H9 (cell line): Measurements from ENCODE around the gene PLA1A. TPM values are rescaled to one million over a fixed set of nuclear protein-coding genes. Genes with fewer than 3 reads are reported as not detected.

ENCODE experiments used
- DNase-seq: peaks from one replicate; pipeline ENCODE4 v3.0.0-alpha.2; 2017
- H2AFZ ChIP-seq: one replicate; pipeline ENCODE4 v1.6.1; 2013; ENCODE audit warnings: mild to moderate bottlenecking, low read length, control low read depth, moderate library complexity
- H2AK5ac ChIP-seq: 2 replicates; pipeline ENCODE4 v1.6.1; 2013; ENCODE audit warnings: low read length, control low read depth, mixed read lengths; ENCODE audit not compliant: insufficient read length
- H2BK120ac ChIP-seq: one replicate; pipeline ENCODE4 v1.6.1; 2013; ENCODE audit warnings: low read depth, mild to moderate bottlenecking, low read length, control low read depth, inconsistent platforms; ENCODE audit not compliant: poor library complexity, severe bottlenecking
- H2BK12ac ChIP-seq: 2 replicates; pipeline ENCODE4 v1.6.1; 2013; ENCODE audit warnings: low read length, control low read depth, mixed read lengths, low read depth; ENCODE audit not compliant: insufficient read length
- H2BK15ac ChIP-seq: 2 replicates; pipeline ENCODE4 v1.6.1; 2013; ENCODE audit warnings: low read depth, low read length, control low read depth
- H2BK20ac ChIP-seq: one replicate; pipeline ENCODE4 v1.6.1; 2013; ENCODE audit warnings: low read depth, mild to moderate bottlenecking, low read length, control low read depth, inconsistent platforms; ENCODE audit not compliant: poor library complexity, severe bottlenecking
- H2BK5ac ChIP-seq: 2 replicates; pipeline ENCODE4 v1.6.1; 2013; ENCODE audit warnings: low read length, control low read depth, mixed read lengths; ENCODE audit not compliant: insufficient read length
- H3K14ac ChIP-seq: 2 replicates; pipeline ENCODE4 v1.6.1; 2013; ENCODE audit warnings: low read length, control low read depth; ENCODE audit not compliant: insufficient read depth
- H3K18ac ChIP-seq: 2 replicates; pipeline ENCODE4 v1.6.1; 2013; ENCODE audit warnings: low read depth, mild to moderate bottlenecking, mixed read lengths, low read length, control low read depth; ENCODE audit not compliant: insufficient read length
- H3K23ac ChIP-seq: 2 replicates; pipeline ENCODE4 v1.6.1; 2013; ENCODE audit warnings: low read length, control low read depth, mixed read lengths, low read depth; ENCODE audit not compliant: insufficient read length
- H3K23me2 ChIP-seq: 2 replicates; pipeline ENCODE4 v1.6.1; 2013; ENCODE audit warnings: low read depth, mild to moderate bottlenecking, mixed read lengths, low read length, control low read depth; ENCODE audit not compliant: insufficient read length, poor library complexity, severe bottlenecking
- H3K27ac ChIP-seq: 2 replicates; pipeline ENCODE4 v1.5.1; 2013; ENCODE audit warnings: low read length, control low read depth, mixed read lengths, low read depth; ENCODE audit not compliant: insufficient read length
- H3K27me3 ChIP-seq: 2 replicates; pipeline ENCODE4 v1.6.1; 2013; ENCODE audit warnings: low read length, control low read depth, inconsistent platforms; ENCODE audit not compliant: insufficient read depth
- H3K4ac ChIP-seq: 2 replicates; pipeline ENCODE4 v1.6.1; 2013; ENCODE audit warnings: low read depth, mild to moderate bottlenecking, control low read depth, inconsistent platforms, low read length, moderate library complexity
- H3K4me1 ChIP-seq: 2 replicates; pipeline ENCODE4 v1.6.1; 2013; ENCODE audit warnings: low read length, control low read depth, inconsistent platforms; ENCODE audit not compliant: insufficient read depth
- H3K4me2 ChIP-seq: 2 replicates; pipeline ENCODE4 v1.6.1; 2013; ENCODE audit warnings: low read length, control low read depth, mixed read lengths; ENCODE audit not compliant: insufficient read length, insufficient read depth
- H3K56ac ChIP-seq: 2 replicates; pipeline ENCODE4 v1.6.1; 2013; ENCODE audit warnings: low read depth, mild to moderate bottlenecking, mixed read lengths, low read length, control low read depth; ENCODE audit not compliant: insufficient read length
- H3K79me1 ChIP-seq: 2 replicates; pipeline ENCODE4 v1.6.1; 2013; ENCODE audit warnings: low read depth, mild to moderate bottlenecking, moderate library complexity, low read length, control low read depth, inconsistent platforms; ENCODE audit not compliant: insufficient read depth, poor library complexity, severe bottlenecking
- H3K79me2 ChIP-seq: 2 replicates; pipeline ENCODE4 v1.6.1; 2013; ENCODE audit warnings: low read length, control low read depth, inconsistent platforms; ENCODE audit not compliant: insufficient read depth
- H3K9ac ChIP-seq: 2 replicates; pipeline ENCODE4 v1.6.1; 2013; ENCODE audit warnings: low read length, control low read depth, mixed read lengths; ENCODE audit not compliant: insufficient read length; ENCODE audit errors: extremely low read depth
- H3K9me3 ChIP-seq: one replicate; pipeline ENCODE4 v1.6.1; 2013; ENCODE audit warnings: low read depth, low read length, inconsistent platforms; ENCODE audit not compliant: control insufficient read depth
- H3T11ph ChIP-seq: one replicate; pipeline ENCODE4 v1.6.1; 2013; ENCODE audit warnings: mild to moderate bottlenecking, low read length, control low read depth, inconsistent platforms
- H4K20me1 ChIP-seq: one replicate; pipeline ENCODE4 v1.6.1; 2013; ENCODE audit not compliant: control insufficient read depth, insufficient read length, insufficient read depth
- H4K5ac ChIP-seq: 2 replicates; pipeline ENCODE4 v1.6.1; 2013; ENCODE audit warnings: low read depth, mild to moderate bottlenecking, mixed read lengths, low read length, control low read depth; ENCODE audit not compliant: insufficient read length
- H4K8ac ChIP-seq: replicated peaks from 2 replicates; pipeline ENCODE4 v1.6.1; 2013; ENCODE audit warnings: low read length, control low read depth, mixed read lengths, low read depth; ENCODE audit not compliant: insufficient read length
- H4K91ac ChIP-seq: 2 replicates; pipeline ENCODE4 v1.6.1; 2013; ENCODE audit warnings: low read depth, mild to moderate bottlenecking, moderate library complexity, mixed read lengths, low read length, control low read depth; ENCODE audit not compliant: insufficient read length
- H3K27ac Mint-ChIP-seq, 3 experiments: 2 replicates in 2 of 3; 3 replicates in 1 of 3; pipeline ENCODE4 v1.8.0; 2020 to 2021; ENCODE audit warnings: mixed read lengths in 3 of 3, mild to moderate bottlenecking in 1 of 3, moderate library complexity in 1 of 3
- H3K27me3 Mint-ChIP-seq: 2 replicates; pipeline ENCODE4 v1.8.0; 2021; ENCODE audit warnings: low read depth, mild to moderate bottlenecking, moderate library complexity, mixed read lengths
- H3K36me3 Mint-ChIP-seq, 3 experiments: 2 replicates in 2 of 3; 3 replicates in 1 of 3; pipeline ENCODE4 v1.8.0; 2020 to 2021; ENCODE audit warnings: low read depth in 3 of 3, mixed read lengths in 3 of 3; ENCODE audit not compliant: insufficient read depth in 1 of 3
- H3K4me1 Mint-ChIP-seq, 2 experiments: 2 replicates each; pipeline ENCODE4 v1.8.0; 2020; ENCODE audit warnings: mixed read lengths in 2 of 2
- H3K4me3 Mint-ChIP-seq, 2 experiments: 2 replicates in 1 of 2; 3 replicates in 1 of 2; pipeline ENCODE4 v1.8.0; 2020 to 2021; ENCODE audit warnings: mild to moderate bottlenecking in 2 of 2, mixed read lengths in 2 of 2, moderate library complexity in 1 of 2
- H3K9me3 Mint-ChIP-seq, 2 experiments: 2 replicates in 1 of 2; 3 replicates in 1 of 2; pipeline ENCODE4 v1.8.0; 2020; ENCODE audit warnings: mild to moderate bottlenecking in 2 of 2, mixed read lengths in 2 of 2, moderate library complexity in 1 of 2
- WGBS: extraction: QIAGEN DNeasy Blood & Tissue Kit; methylation state at CpG from one replicate; pipeline ENCODE4 v1.1.7; 2013; ENCODE audit warnings: missing lambda C conversion rate, low lambda C conversion rate, mixed read lengths; ENCODE audit not compliant: insufficient read length; ENCODE audit errors: extremely low coverage; 5-methylcytosine and 5-hydroxymethylcytosine counted together
- total RNA-seq: library from RNA; stranded (reverse); gene quantifications from 2 replicates; pipeline ENCODE4 v1.2.1, GENCODE V29; 2021
- TF ChIP-seq, protein P1 (sequence below): fragments of 200-600 bp; sonication (generic); conservative IDR thresholded peaks from 3 replicates; pipeline ENCODE4 v1.8.0; 2021; ENCODE audit warnings: antibody characterized with exemption, mild to moderate bottlenecking

The PLA1A gene
- total RNA-seq, 1 experiment from 2014 or later = not detected

DNA sequence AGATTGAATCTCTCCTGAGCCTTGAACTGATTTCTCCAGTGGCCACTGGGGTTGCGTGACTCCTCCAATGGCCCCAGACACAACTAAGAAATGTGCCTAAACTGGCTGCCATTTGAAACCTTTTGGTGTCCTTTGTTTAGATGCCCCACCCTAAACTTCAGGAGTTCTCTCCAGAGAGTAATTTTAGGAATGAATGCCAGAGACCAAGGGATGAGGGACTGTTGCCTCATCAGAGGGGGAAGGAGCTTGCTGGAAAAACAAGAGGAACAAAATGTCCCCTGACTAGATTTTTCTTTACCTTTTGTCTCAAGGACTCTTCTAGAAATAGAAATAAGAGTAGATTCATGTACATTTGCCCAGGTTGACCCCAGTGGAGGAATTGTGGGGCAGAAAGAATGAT is 26.5 kb upstream of the PLA1A start:
- no peak overlapping the region for H2AK5ac ChIP-seq
- no peak overlapping the region for H3K14ac ChIP-seq
- Mint-ChIP-seq H3K4me3 (no peak overlapping the region), H3K27me3 (peaks cover 12% of the 10 kb centered on the region), H3K9me3 (peaks cover 0 to 3% of the 10 kb centered on the region in 2 experiments; a peak in 2 of 5 replicates), H3K36me3 (no peaks in the 10 kb centered on the region), H3K27ac (no peak overlapping the region; a peak in 1 of 7 replicates), H3K4me1 (0 out of 4 replicates have a peak, but pooled peaks cover 0 to 3% of the 10 kb centered on the region in 2 experiments)
- H2BK12ac ChIP-seq = no peak overlapping the region
- H2BK15ac ChIP-seq = no peak overlapping the region
- H2BK120ac ChIP-seq = no peak overlapping the region
- H3K23ac ChIP-seq = no peak overlapping the region
- no peak overlapping the region for H3K4ac ChIP-seq
- H3K27ac ChIP-seq = no peak overlapping the region
- H3K79me1 ChIP-seq = no peaks in the 10 kb centered on the region
- no peak overlapping the region for H3K9ac ChIP-seq
- no peaks in the 10 kb centered on the region for H3K4me1 ChIP-seq
- WGBS = no CpG with 5 or more reads among the region's 1 CpG
- H4K8ac ChIP-seq = no peak overlapping the region
- no peak overlapping the region for H3T11ph ChIP-seq
- H3K79me2 ChIP-seq = no peaks in the 10 kb centered on the region
- no peak overlapping the region for H3K4me2 ChIP-seq
- TF ChIP-seq, protein P1, sequence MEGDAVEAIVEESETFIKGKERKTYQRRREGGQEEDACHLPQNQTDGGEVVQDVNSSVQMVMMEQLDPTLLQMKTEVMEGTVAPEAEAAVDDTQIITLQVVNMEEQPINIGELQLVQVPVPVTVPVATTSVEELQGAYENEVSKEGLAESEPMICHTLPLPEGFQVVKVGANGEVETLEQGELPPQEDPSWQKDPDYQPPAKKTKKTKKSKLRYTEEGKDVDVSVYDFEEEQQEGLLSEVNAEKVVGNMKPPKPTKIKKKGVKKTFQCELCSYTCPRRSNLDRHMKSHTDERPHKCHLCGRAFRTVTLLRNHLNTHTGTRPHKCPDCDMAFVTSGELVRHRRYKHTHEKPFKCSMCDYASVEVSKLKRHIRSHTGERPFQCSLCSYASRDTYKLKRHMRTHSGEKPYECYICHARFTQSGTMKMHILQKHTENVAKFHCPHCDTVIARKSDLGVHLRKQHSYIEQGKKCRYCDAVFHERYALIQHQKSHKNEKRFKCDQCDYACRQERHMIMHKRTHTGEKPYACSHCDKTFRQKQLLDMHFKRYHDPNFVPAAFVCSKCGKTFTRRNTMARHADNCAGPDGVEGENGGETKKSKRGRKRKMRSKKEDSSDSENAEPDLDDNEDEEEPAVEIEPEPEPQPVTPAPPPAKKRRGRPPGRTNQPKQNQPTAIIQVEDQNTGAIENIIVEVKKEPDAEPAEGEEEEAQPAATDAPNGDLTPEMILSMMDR = no peak
- H4K91ac ChIP-seq = no peak overlapping the region
- H3K9me3 ChIP-seq = no peaks in the 10 kb centered on the region
- H3K18ac ChIP-seq = no peak overlapping the region
- no peaks in the 10 kb centered on the region for H3K27me3 ChIP-seq
- no peak for DNase-seq
- H4K5ac ChIP-seq = no peak overlapping the region
- H3K56ac ChIP-seq = no peak overlapping the region
- H3K23me2 ChIP-seq = no peaks in the 10 kb centered on the region
- H2BK20ac ChIP-seq = no peak overlapping the region
- H2BK5ac ChIP-seq = no peak overlapping the region
- no peaks in the 10 kb centered on the region for H4K20me1 ChIP-seq
- H2AFZ ChIP-seq = no peak overlapping the region
